ENCODE data around the gene UCKL1.

- TF ChIP-seq CTCF (conservative IDR thresholded peaks at IDR 0.05) = no peak
- TF ChIP-seq EZH2 (IDR thresholded peaks at IDR 0.05; ENCODE audit: low read depth) = no peak
These were observed 4.6 kb downstream of the UCKL1 start for GRCh38 chr20:63951398-63952209.

All from PC-9 (cell line).